Putamen (tissue), 1 donor: ENCODE data around the gene ADAMTS6.

Experiments used
- DNase-seq: peaks from one replicate; pipeline ENCODE4 v3.0.0-alpha.2; 2016; ENCODE audit warnings: low spot score

ADAMTS6 gene

GRCh38 chr5:65103756-65104440, 377.8 kb downstream of the ADAMTS6 start:
- DNase-seq: no peak

- DNase-seq: peak; percentile 15
Measured at GRCh38 chr5:65102976-65103711, 378.6 kb downstream of the ADAMTS6 start.

GRCh38 chr5:65102371-65102975, 379.2 kb downstream of the ADAMTS6 start:
- DNase-seq: no peak

DNA sequence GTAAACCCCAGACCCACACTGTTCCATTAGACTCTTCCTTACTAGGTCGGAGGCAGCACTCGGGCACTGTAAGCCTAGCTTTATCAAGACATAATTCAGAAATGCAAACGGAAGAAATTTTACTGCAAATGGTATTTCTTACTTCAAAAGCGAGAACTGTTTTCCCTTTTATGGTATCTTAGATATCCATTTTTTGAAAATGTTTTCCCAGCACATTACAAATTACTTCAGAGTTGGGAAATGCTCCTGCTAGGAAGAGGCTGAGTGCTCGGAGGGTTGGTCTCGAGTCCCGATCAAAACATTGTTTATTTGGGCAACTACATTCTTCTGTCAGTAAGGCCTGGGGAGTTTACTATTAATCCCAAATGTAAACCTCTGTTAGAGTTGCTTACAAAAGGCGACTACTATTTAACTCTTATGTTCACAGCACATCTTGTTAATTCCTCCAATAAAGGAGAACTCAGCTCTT, 380.1 kb downstream of the ADAMTS6 start:
- no peak for DNase-seq

DNA sequence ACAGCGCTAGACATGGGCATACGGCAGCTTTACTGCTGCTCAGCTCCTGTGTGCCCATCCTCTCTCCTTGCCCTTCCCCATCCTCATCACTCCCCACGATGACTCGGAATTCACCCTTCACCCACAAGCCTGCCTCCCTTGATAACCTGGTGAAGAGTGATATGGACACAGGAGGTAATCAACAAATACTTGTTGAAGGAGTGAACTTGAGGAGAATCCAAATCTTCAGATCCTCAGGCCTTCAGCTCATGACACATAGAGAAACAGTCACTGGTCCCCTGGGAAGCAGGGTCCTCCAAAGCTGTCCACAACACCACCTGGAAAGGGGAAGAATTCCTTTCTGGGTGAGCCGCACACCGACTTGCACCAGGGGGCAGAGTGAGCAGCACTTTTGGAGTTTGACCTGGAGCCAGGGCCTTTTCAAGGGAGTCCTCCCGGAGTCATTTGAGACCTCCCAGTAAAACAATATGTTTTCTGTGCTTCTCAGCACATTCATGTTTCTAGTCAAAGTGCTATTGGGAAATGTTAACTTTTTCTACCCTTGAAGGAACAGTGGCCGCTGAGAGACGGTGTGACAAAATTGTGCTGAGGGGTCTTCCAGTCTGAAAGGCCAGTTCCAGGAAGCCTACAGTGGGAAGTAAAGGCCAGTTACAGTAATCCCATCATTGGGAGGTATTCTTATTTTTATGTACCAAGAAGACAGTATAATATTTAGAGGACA, 380.6 kb downstream of the ADAMTS6 start:
- no peak for DNase-seq
